Prostate gland (tissue), 2 donors: ENCODE data around the gene ARFGAP3.

ENCODE experiments used
- POLR2A ChIP-seq: fragments of 450-650 bp; IDR thresholded peaks from one replicate; pipeline ENCODE4 v1.6.1; 2016; ENCODE audit warnings: antibody characterized with exemption, mild to moderate bottlenecking
- POLR2AphosphoS5 ChIP-seq: sonication (generic); formaldehyde crosslinking; IDR thresholded peaks from one replicate; pipeline ENCODE4 v1.6.1; 2017; ENCODE audit warnings: antibody characterized with exemption
- TF ChIP-seq, protein P1 (sequence below), 4 experiments: fragments of 200-600 bp in 2 of 4; fragments of 450-650 bp in 2 of 4; sonication (generic) in 2 of 4; IDR thresholded peaks; 1 replicate in 3 of 4; 2 replicates in 1 of 4; pipeline ENCODE4 v1.5.1; 2016 to 2019; ENCODE audit warnings: antibody characterized with exemption in 4 of 4, mild to moderate bottlenecking in 2 of 4, moderate library complexity in 2 of 4

DNA sequence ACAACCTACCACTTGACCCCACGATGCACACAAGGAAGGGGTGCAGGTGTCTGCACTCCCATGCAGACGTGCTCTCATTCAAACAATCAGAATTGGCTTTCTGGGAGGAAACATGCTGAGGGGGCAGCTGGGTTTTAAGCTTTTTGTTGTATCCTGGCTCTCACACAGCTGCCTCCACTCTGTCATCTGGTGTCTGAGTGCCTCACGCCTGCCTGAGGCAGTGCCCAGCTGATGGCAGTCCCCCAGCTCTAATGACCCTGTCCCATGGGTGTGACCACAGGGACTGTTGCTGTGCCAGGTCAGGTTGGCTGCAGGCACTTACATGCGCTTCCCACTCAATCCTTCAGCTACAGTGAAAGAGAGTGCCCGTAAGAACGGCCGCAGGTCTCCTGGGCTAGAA, 53.7 kb downstream of the ARFGAP3 start:
- TF ChIP-seq, protein P1, sequence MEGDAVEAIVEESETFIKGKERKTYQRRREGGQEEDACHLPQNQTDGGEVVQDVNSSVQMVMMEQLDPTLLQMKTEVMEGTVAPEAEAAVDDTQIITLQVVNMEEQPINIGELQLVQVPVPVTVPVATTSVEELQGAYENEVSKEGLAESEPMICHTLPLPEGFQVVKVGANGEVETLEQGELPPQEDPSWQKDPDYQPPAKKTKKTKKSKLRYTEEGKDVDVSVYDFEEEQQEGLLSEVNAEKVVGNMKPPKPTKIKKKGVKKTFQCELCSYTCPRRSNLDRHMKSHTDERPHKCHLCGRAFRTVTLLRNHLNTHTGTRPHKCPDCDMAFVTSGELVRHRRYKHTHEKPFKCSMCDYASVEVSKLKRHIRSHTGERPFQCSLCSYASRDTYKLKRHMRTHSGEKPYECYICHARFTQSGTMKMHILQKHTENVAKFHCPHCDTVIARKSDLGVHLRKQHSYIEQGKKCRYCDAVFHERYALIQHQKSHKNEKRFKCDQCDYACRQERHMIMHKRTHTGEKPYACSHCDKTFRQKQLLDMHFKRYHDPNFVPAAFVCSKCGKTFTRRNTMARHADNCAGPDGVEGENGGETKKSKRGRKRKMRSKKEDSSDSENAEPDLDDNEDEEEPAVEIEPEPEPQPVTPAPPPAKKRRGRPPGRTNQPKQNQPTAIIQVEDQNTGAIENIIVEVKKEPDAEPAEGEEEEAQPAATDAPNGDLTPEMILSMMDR (IDR thresholded peaks at IDR 0.05): no peak
- no peak for TF ChIP-seq POLR2AphosphoS5
- no peak for TF ChIP-seq POLR2A
